GM23248 (cell line): ENCODE results near the gene SNRNP27. TPM values are rescaled to one million over a fixed set of nuclear protein-coding genes. Genes with fewer than 3 reads are reported as not detected.
"Not testable (repeated sequence)": the region's sequence is repeated elsewhere in the genome, so short reads cannot be mapped to it uniquely, and the experiment has no call there.

Experiments
- DNase-seq: peaks from one replicate; pipeline ENCODE4 v3.0.0-alpha.2; 2015
- H2AFZ ChIP-seq: fragments of 200-600 bp; sonication (generic); 2 replicates; pipeline ENCODE4 v1.6.1; 2016; ENCODE audit warnings: antibody characterized with exemption
- H3F3A ChIP-seq: fragments of 200-600 bp; sonication (generic); 2 replicates; pipeline ENCODE4 v1.6.1; 2016; ENCODE audit warnings: mild to moderate bottlenecking, antibody characterized with exemption, mixed run types; ENCODE audit not compliant: insufficient read depth
- H3K27ac ChIP-seq: fragments of 200-600 bp; sonication (generic); 2 replicates; pipeline ENCODE4 v1.5.1; 2016; ENCODE audit warnings: mild to moderate bottlenecking
- H3K27me3 ChIP-seq: fragments of 200-600 bp; sonication (generic); replicated peaks from 2 replicates; pipeline ENCODE4 v1.6.1; 2016; ENCODE audit warnings: mild to moderate bottlenecking; ENCODE audit not compliant: insufficient read depth
- H3K36me3 ChIP-seq: fragments of 200-600 bp; sonication (generic); 2 replicates; pipeline ENCODE4 v1.6.1; 2016; ENCODE audit warnings: low read depth, mild to moderate bottlenecking
- H3K4me1 ChIP-seq: fragments of 200-600 bp; sonication (generic); 2 replicates; pipeline ENCODE4 v1.6.1; 2016; ENCODE audit warnings: mild to moderate bottlenecking; ENCODE audit not compliant: insufficient read depth
- H3K4me2 ChIP-seq: fragments of 200-600 bp; sonication (generic); one replicate; pipeline ENCODE4 v1.6.1; 2016; ENCODE audit warnings: mild to moderate bottlenecking; ENCODE audit not compliant: unreplicated experiment
- H3K4me3 ChIP-seq: fragments of 200-600 bp; sonication (generic); 2 replicates; pipeline ENCODE4 v1.5.1; 2016; ENCODE audit warnings: mild to moderate bottlenecking
- H3K79me2 ChIP-seq: fragments of 200-600 bp; sonication (generic); 2 replicates; pipeline ENCODE4 v1.6.1; 2016; ENCODE audit warnings: mild to moderate bottlenecking; ENCODE audit not compliant: insufficient read depth
- H3K9ac ChIP-seq: fragments of 200-600 bp; sonication (generic); 2 replicates; pipeline ENCODE4 v1.6.1; 2016; ENCODE audit warnings: mild to moderate bottlenecking
- H3K9me2 ChIP-seq: fragments of 200-600 bp; sonication (generic); 2 replicates; pipeline ENCODE4 v1.6.1; 2016; ENCODE audit warnings: mixed run types, mild to moderate bottlenecking, moderate library complexity; ENCODE audit not compliant: insufficient read depth
- H3K9me3 ChIP-seq: fragments of 200-600 bp; sonication (generic); one replicate; pipeline ENCODE4 v1.6.1; 2017; ENCODE audit warnings: low read depth
- H4K20me1 ChIP-seq: fragments of 200-600 bp; sonication (generic); 2 replicates; pipeline ENCODE4 v1.6.0; 2016; ENCODE audit not compliant: insufficient read depth
- EZH2 ChIP-seq: fragments of 200-600 bp; sonication (generic); IDR thresholded peaks from 2 replicates; pipeline ENCODE4 v1.6.1; 2018; ENCODE audit warnings: antibody characterized with exemption, mild to moderate bottlenecking; ENCODE audit not compliant: insufficient read depth, poor library complexity, severe bottlenecking
- EZH2phosphoT487 ChIP-seq: fragments of 200-600 bp; sonication (generic); IDR thresholded peaks from 2 replicates; pipeline ENCODE4 v1.6.1; 2018; ENCODE audit warnings: antibody characterized with exemption, moderate library complexity, mild to moderate bottlenecking, low read depth; ENCODE audit not compliant: insufficient read depth
- WGBS, 2 experiments: methylation state at CpG; one replicate each; pipeline ENCODE4 v1.1.6; 2015 to 2017; ENCODE audit warnings: low lambda C conversion rate in 2 of 2, low coverage in 1 of 2; ENCODE audit errors: missing lambda C conversion rate in 2 of 2; 5-methylcytosine and 5-hydroxymethylcytosine counted together
- in situ Hi-C: fragments of 300-500 bp; cut with MboI; formaldehyde crosslinking; loops from 2 replicates; pipeline ENCODE4 v1.15.0; 2020
- polyA plus RNA-seq: library from polyadenylated mRNA; unstranded; fragments of >200 nt; fragmentation: Nextera tagmentation; extraction: Ambion mirVana; gene quantifications from 2 replicates; pipeline ENCODE4 v1.2.1, GENCODE V29; 2016
- total RNA-seq: library from RNA; depleted of rRNA; stranded (reverse); fragments of >200 nt; shearing (Covaris generic); gene quantifications from 2 replicates; pipeline ENCODE4 v1.2.3, GENCODE V29; 2014

Gene SNRNP27
- total and polyA plus RNA-seq, 2 experiments from 2014 or later: 46.8 to 85.9 TPM

GRCh38 chr2:69948963-69949645, 55.3 kb downstream of the SNRNP27 start:
- Histone ChIP-seq H3F3A (peaks cover 13% of the 10 kb centered on the region; the same call in 1 of the 2 replicates), H2AFZ (no peak overlapping the region), H3K27me3 (no peaks in the 10 kb centered on the region), H3K9me3 (no peaks in the 10 kb centered on the region), H3K27ac (no peak overlapping the region), H3K36me3 (no peaks in the 10 kb centered on the region), H3K79me2 (no peaks in the 10 kb centered on the region), H3K4me3 (no peak overlapping the region), H4K20me1 (no peaks in the 10 kb centered on the region), H3K4me1 (peaks cover 14% of the 10 kb centered on the region), H3K4me2 (no peak overlapping the region), H3K9ac (no peak overlapping the region), H3K9me2 (no peaks in the 10 kb centered on the region)
- TF ChIP-seq EZH2 (no peak), EZH2phosphoT487 (no peak)
- DNase-seq: no peak
- in situ Hi-C loops: no loop called here
- WGBS, 2 experiments: 79 to 82% methylated on average over 20 to 21 of the region's 21 CpGs

- H3K27me3 ChIP-seq: no peaks in the 10 kb centered on the region
- 61 to 65% methylated on average over 5 of the region's 5 CpGs for WGBS, 2 experiments
Observed at GRCh38 chr2:69950241-69950640, 56.5 kb downstream of the SNRNP27 start.

DNA sequence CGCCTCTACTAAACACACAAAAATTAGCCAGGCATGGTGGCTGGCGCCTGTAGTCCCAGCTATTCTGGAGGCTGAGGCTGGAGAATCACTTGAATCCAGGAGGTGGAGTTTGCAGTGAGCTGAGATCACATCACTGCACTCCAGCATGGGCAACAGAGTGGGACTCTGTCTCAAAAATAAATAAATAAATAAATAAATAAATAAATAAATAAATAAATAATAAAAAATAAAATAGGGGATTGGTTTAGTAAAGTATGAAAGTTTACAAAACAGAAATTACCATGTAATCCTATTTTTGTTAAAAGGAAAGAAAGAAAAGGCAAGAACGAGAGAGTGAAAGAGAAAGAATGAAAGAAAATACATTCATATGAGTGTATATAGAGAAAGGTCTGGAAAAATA, 56.9 kb downstream of the SNRNP27 start:
- H4K20me1 ChIP-seq, H3K27ac ChIP-seq, DNase-seq, H3K9ac ChIP-seq, H3K79me2 ChIP-seq, H3K9me2 ChIP-seq, in situ Hi-C loops, H3K36me3 ChIP-seq, H3K4me2 ChIP-seq, H3K27me3 ChIP-seq, H3K9me3 ChIP-seq, H3K4me3 ChIP-seq, H2AFZ ChIP-seq: not testable (repeated sequence)
- Histone ChIP-seq H3K4me1 (peaks cover 13% of the 10 kb centered on the region), H3F3A (peaks cover 13% of the 10 kb centered on the region; the same call in 1 of the 2 replicates)
- WGBS, 2 experiments: 85 to 95% methylated on average over 3 of the region's 3 CpGs

More at GRCh38 chr2:69950241-69950640, 56.5 kb downstream of the SNRNP27 start:
- Histone ChIP-seq H2AFZ (no peak overlapping the region), H3K27ac (no peak overlapping the region), H3K36me3 (no peaks in the 10 kb centered on the region), H3K9me2 (no peaks in the 10 kb centered on the region), H3K4me2 (no peak overlapping the region), H4K20me1 (no peaks in the 10 kb centered on the region), H3K9ac (no peak overlapping the region), H3F3A (peaks cover 13% of the 10 kb centered on the region; the same call in 1 of the 2 replicates), H3K4me1 (peaks cover 14% of the 10 kb centered on the region), H3K4me3 (no peak overlapping the region), H3K79me2 (no peaks in the 10 kb centered on the region), H3K9me3 (no peaks in the 10 kb centered on the region)
- no peak for DNase-seq
- in situ Hi-C loops: no loop called here
- TF ChIP-seq EZH2phosphoT487 (no peak), EZH2 (no peak)

GRCh38 chr2:69952336-69953115, 58.8 kb downstream of the SNRNP27 start:
- no peaks in the 10 kb centered on the region for H3F3A ChIP-seq
- H3K9ac ChIP-seq: no peak overlapping the region
- H3K27ac ChIP-seq: no peak overlapping the region
- H3K79me2 ChIP-seq: no peaks in the 10 kb centered on the region
- in situ Hi-C loops: no loop called here
- 87% methylated on average over 6 of the region's 6 CpGs for WGBS, 2 experiments
- no peaks in the 10 kb centered on the region for H3K9me2 ChIP-seq
- no peaks in the 10 kb centered on the region for H3K27me3 ChIP-seq
- no peak overlapping the region for H3K4me3 ChIP-seq
- H3K4me1 ChIP-seq: no peaks in the 10 kb centered on the region
- no peaks in the 10 kb centered on the region for H4K20me1 ChIP-seq
- DNase-seq: no peak
- H3K36me3 ChIP-seq: no peaks in the 10 kb centered on the region
- H3K9me3 ChIP-seq: no peaks in the 10 kb centered on the region
- H3K4me2 ChIP-seq: no peak overlapping the region
- TF ChIP-seq EZH2 (no peak), EZH2phosphoT487 (no peak)
- H2AFZ ChIP-seq: no peak overlapping the region
